IMR-90 (cell line): ENCODE results near the gene SYNGR2.

Experiments
- BHLHE40 ChIP-seq: fragments of 150-350 bp; IDR thresholded peaks from 2 replicates; pipeline ENCODE4 v1.6.1; 2016; ENCODE audit warnings: mild to moderate bottlenecking, low read depth, low read length
- CEBPB ChIP-seq: IDR thresholded peaks from 2 replicates; pipeline ENCODE4 v1.6.1; 2012; ENCODE audit warnings: low read depth, low read length, improper control_type of control experiment
- CHD1 ChIP-seq: IDR thresholded peaks from 2 replicates; pipeline ENCODE4 v1.6.1; 2012; ENCODE audit warnings: low read depth, low read length, improper control_type of control experiment
- CTCF ChIP-seq: conservative IDR thresholded peaks from 2 replicates; pipeline ENCODE4 v1.5.1; 2012; ENCODE audit warnings: mild to moderate bottlenecking, low read depth, low read length, improper control_type of control experiment
- FOS ChIP-seq: fragments of 150-350 bp; IDR thresholded peaks from 2 replicates; pipeline ENCODE4 v1.6.1; 2016; ENCODE audit warnings: low read depth, low read length
- MAFK ChIP-seq: IDR thresholded peaks from 2 replicates; pipeline ENCODE4 v1.6.1; 2012; ENCODE audit warnings: low read depth, low read length, improper control_type of control experiment
- MAZ ChIP-seq: IDR thresholded peaks from 2 replicates; pipeline ENCODE4 v1.6.1; 2012; ENCODE audit warnings: low read depth, mild to moderate bottlenecking, low read length, improper control_type of control experiment, moderate library complexity, borderline replicate concordance
- POLR2A ChIP-seq: IDR thresholded peaks from 2 replicates; pipeline ENCODE4 v1.6.1; 2012; ENCODE audit warnings: mild to moderate bottlenecking, low read depth, low read length
- RCOR1 ChIP-seq: IDR thresholded peaks from 2 replicates; pipeline ENCODE4 v1.6.1; 2012; ENCODE audit warnings: mild to moderate bottlenecking, low read length, improper control_type of control experiment; ENCODE audit not compliant: insufficient replicate concordance
- RFX5 ChIP-seq: IDR thresholded peaks from 2 replicates; pipeline ENCODE4 v1.8.0; 2012; ENCODE audit warnings: low read depth, mild to moderate bottlenecking, low read length, moderate library complexity
- SMC3 ChIP-seq: fragments of 150-350 bp; IDR thresholded peaks from 2 replicates; pipeline ENCODE4 v1.6.1; 2016; ENCODE audit warnings: low read depth, mild to moderate bottlenecking, antibody characterized with exemption, low read length, moderate library complexity
- USF2 ChIP-seq: fragments of 150-350 bp; IDR thresholded peaks from 2 replicates; pipeline ENCODE4 v1.6.1; 2017; ENCODE audit warnings: mild to moderate bottlenecking, antibody characterized with exemption, low read length, low read depth

- TF ChIP-seq CTCF (no peak), FOS (no peak), POLR2A (no peak), MAZ (no peak), RFX5 (no peak), CEBPB (no peak), SMC3 (no peak), BHLHE40 (no peak), USF2 (no peak), RCOR1 (no peak), MAFK (no peak), CHD1 (no peak)
These were observed 4.8 kb downstream of the SYNGR2 start for GRCh38 chr17:78173097-78173715.
